ENCODE results near the gene ZNF366.

- TF ChIP-seq POLR2AphosphoS5 (IDR thresholded peaks at IDR 0.05; ENCODE audit: low read depth, low read length) (no peak), POLR2A (IDR thresholded peaks at IDR 0.05; ENCODE audit: low read depth, low read length) (no peak), SPI1 (IDR thresholded peaks at IDR 0.05; ENCODE audit: low read depth, low read length) (no peak), TAF1 (IDR thresholded peaks at IDR 0.05; ENCODE audit: low read depth, low read length) (no peak), POU2F2 (IDR thresholded peaks at IDR 0.05; ENCODE audit: low read depth, low read length) (no peak)
Measured at GRCh38 chr5:72530196-72530595, 23.0 kb upstream of the ZNF366 start.
